Gastroesophageal sphincter (tissue), 4 donors: ENCODE data around the gene NFASC. TPM values are rescaled to one million over a fixed set of nuclear protein-coding genes. Genes with fewer than 3 reads are reported as not detected.

Experiments used
- ATAC-seq: fragments of 150-250 bp; one replicate; pipeline ENCODE4 v1.9.1; 2016; ENCODE audit warnings: mild to moderate bottlenecking, moderate library complexity
- H3K27ac ChIP-seq, 4 donors: fragments of 200-600 bp; sonication (generic) in 3 of 4; 1 replicate in 3 of 4; 2 replicates in 1 of 4; pipeline ENCODE4 v1.5.1; 2016 to 2019
- H3K27me3 ChIP-seq: fragments of 200-600 bp; sonication (generic); one replicate; pipeline ENCODE4 v1.5.1; 2019
- H3K36me3 ChIP-seq, 2 donors: fragments of 200-600 bp; sonication (generic); one replicate each; pipeline ENCODE4 v1.5.1; 2019; ENCODE audit warnings: control low read depth in 1 of 2
- H3K4me1 ChIP-seq, 3 donors: fragments of 200-600 bp; sonication (generic); 1 replicate in 2 of 3; 2 replicates in 1 of 3; pipeline ENCODE4 v1.5.1; 2016 to 2019; ENCODE audit warnings: control low read depth in 2 of 3
- H3K4me3 ChIP-seq, 2 donors: fragments of 200-600 bp; sonication (generic); one replicate each; pipeline ENCODE4 v1.5.1; 2019; ENCODE audit warnings: mild to moderate bottlenecking in 1 of 2, moderate library complexity in 1 of 2
- H3K9me3 ChIP-seq, 3 donors: fragments of 200-600 bp; sonication (generic); one replicate each; pipeline ENCODE4 v1.5.1; 2017 to 2019; ENCODE audit warnings: control low read depth in 2 of 3
- CTCF ChIP-seq, 4 experiments: fragments of 200-600 bp in 2 of 4; fragments of 450-650 bp in 2 of 4; sonication (generic) in 1 of 4; IDR thresholded peaks; one replicate each; pipeline ENCODE4 v1.5.1; 2017 to 2019; ENCODE audit warnings: antibody characterized with exemption in 4 of 4, mild to moderate bottlenecking in 2 of 4, moderate library complexity in 2 of 4
- EP300 ChIP-seq: sonication (generic); formaldehyde crosslinking; IDR thresholded peaks from one replicate; pipeline ENCODE4 v1.6.1; 2017; ENCODE audit warnings: antibody characterized with exemption, mild to moderate bottlenecking
- POLR2A ChIP-seq, 2 donors: fragments of 450-650 bp; IDR thresholded peaks; one replicate each; pipeline ENCODE4 v1.6.1; 2017; ENCODE audit warnings: antibody characterized with exemption in 2 of 2, mild to moderate bottlenecking in 2 of 2, moderate library complexity in 1 of 2
- POLR2AphosphoS5 ChIP-seq: sonication (generic); formaldehyde crosslinking; IDR thresholded peaks from one replicate; pipeline ENCODE4 v1.6.1; 2017; ENCODE audit warnings: antibody characterized with exemption
- WGBS, 2 donors: methylation state at CpG; one replicate each; pipeline ENCODE4 v1.1.5; 2018; ENCODE audit warnings: low coverage in 1 of 2; 5-methylcytosine and 5-hydroxymethylcytosine counted together
- total RNA-seq, 4 donors: library from RNA; depleted of rRNA; stranded (reverse); fragments of >200 nt; gene quantifications; one replicate each; pipeline ENCODE4 v1.1.0, GENCODE V29; 2016

The NFASC gene
- total RNA-seq, 4 donors from 2014 or later, result 39.0 to 121 (median 54.5) TPM

DNA sequence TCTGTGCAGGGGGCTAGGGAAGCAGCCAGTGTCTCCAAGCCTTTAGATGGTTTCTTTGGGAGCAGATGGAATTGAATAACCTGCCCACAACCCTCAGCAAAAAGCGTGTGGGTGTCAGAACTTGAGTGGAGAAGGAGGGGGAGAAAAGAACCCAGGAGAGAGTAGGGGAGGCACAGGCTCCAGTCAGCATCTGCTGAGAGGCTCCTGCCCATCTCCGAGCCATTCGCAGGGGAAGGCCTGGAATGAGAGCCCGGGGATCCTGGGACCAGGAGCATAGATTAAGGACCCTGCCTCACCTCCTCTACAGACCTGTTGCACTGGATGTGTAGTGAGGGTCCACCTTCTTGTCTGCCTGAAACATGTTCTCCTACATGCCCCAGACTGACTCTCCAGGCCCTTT is 197.3 kb downstream of the NFASC start:
- no peak for TF ChIP-seq POLR2AphosphoS5
- TF ChIP-seq EP300, result no peak
- no peak for TF ChIP-seq POLR2A (IDR thresholded peaks at IDR 0.05)
- TF ChIP-seq CTCF (IDR thresholded peaks at IDR 0.05), result no peak
- ATAC-seq, result no peak
- no peak overlapping the region for H3K27ac ChIP-seq
- H3K4me1 ChIP-seq, result peaks cover 0 to 12% (median 0%) of the 10 kb centered on the region in 3 donors
- WGBS, 2 donors, result 86 to 100% methylated on average over 1 to 4 of the region's 4 CpGs
- peaks cover 0 to 6% of the 10 kb centered on the region in 2 donors for H3K36me3 ChIP-seq
- H3K27me3 ChIP-seq, result no peaks in the 10 kb centered on the region
- no peak overlapping the region for H3K4me3 ChIP-seq
- H3K9me3 ChIP-seq, result no peaks in the 10 kb centered on the region

GRCh38 chr1:205068457-205069040 is 197.9 kb downstream of the NFASC start:
- H3K9me3 ChIP-seq, result no peaks in the 10 kb centered on the region
- no peak overlapping the region for H3K4me3 ChIP-seq
- no peak overlapping the region for H3K27ac ChIP-seq
- H3K27me3 ChIP-seq, result no peaks in the 10 kb centered on the region
- 0% methylated on average over 2 of the region's 2 CpGs for WGBS, 2 donors
- no peak for ATAC-seq
- TF ChIP-seq POLR2AphosphoS5 (no peak), POLR2A (IDR thresholded peaks at IDR 0.05) (no peak), EP300 (no peak), CTCF (IDR thresholded peaks at IDR 0.05) (no peak)
- peaks cover 0 to 6% of the 10 kb centered on the region in 2 donors for H3K36me3 ChIP-seq
- peaks cover 0 to 12% (median 0%) of the 10 kb centered on the region in 3 donors for H3K4me1 ChIP-seq

DNA sequence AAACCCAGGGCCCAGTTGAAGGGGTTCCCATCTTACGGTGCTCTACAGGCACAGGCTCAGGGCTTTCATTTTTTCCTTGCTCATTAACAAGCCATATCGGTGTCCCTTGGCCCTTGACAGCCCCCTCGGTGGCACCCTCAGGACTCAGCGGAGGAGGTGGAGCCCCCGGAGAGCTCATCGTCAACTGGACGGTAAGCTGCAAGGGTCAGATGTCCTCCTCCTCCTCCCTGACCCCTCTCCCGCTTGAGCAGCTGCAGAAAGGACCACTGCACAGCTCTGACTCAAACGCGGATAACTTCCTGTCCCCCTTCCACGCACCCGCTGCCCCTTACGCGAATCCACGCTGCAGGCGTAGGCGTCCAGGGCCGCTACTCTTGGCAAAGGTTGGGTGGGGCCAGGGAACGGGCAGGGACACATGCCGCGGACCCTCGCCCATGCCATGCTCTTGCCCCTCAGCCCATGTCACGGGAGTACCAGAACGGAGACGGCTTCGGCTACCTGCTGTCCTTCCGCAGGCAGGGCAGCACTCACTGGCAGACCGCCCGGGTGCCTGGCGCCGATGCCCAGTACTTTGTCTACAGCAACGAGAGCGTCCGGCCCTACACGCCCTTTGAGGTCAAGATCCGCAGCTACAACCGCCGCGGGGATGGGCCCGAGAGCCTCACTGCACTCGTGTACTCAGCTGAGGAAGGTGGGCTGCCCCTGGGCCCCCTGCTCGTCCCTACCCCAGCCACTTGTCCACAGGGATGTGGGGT is 198.9 kb downstream of the NFASC start:
- TF ChIP-seq POLR2AphosphoS5 (no peak), POLR2A (IDR thresholded peaks at IDR 0.05) (no peak), EP300 (no peak), CTCF (IDR thresholded peaks at IDR 0.05) (no peak)
- Histone ChIP-seq H3K27ac (no peak overlapping the region), H3K4me1 (peaks cover 0 to 12% (median 0%) of the 10 kb centered on the region in 3 donors), H3K36me3 (peaks cover 0 to 3% of the 10 kb centered on the region in 2 donors), H3K9me3 (no peaks in the 10 kb centered on the region), H3K27me3 (no peaks in the 10 kb centered on the region), H3K4me3 (no peak overlapping the region)
- WGBS, 2 donors, result 89 to 100% methylated on average over 1 to 9 of the region's 42 CpGs
- ATAC-seq, result no peak

DNA sequence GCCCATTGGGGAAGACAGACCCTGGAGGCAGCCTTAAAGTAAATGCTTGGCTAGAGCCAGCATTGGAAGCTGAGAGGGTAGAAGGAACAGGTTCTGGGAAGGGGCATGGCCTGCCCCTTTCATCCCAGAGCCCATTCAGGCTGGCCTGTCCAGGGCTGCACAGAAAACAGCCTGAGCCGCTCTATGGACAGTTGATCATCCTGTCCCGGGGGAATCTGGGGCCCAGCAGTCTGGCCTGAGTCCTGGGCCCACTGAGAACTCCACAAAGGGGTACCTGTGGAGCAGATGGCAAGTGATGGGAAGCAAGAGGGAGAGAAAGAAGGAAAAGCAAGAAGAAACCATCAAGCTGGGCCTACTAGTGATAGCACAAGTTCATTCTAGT is 200.4 kb downstream of the NFASC start:
- Histone ChIP-seq H3K27me3 (no peaks in the 10 kb centered on the region), H3K27ac (no peak overlapping the region), H3K4me3 (no peak overlapping the region), H3K4me1 (peaks cover 0 to 12% (median 0%) of the 10 kb centered on the region in 3 donors), H3K9me3 (no peaks in the 10 kb centered on the region), H3K36me3 (no peaks in the 10 kb centered on the region)
- TF ChIP-seq POLR2AphosphoS5 (no peak), CTCF (IDR thresholded peaks at IDR 0.05) (no peak), EP300 (no peak), POLR2A (IDR thresholded peaks at IDR 0.05) (no peak)
- WGBS, 2 donors, result 100% methylated on average over 1 to 2 of the region's 2 CpGs
- no peak for ATAC-seq

DNA sequence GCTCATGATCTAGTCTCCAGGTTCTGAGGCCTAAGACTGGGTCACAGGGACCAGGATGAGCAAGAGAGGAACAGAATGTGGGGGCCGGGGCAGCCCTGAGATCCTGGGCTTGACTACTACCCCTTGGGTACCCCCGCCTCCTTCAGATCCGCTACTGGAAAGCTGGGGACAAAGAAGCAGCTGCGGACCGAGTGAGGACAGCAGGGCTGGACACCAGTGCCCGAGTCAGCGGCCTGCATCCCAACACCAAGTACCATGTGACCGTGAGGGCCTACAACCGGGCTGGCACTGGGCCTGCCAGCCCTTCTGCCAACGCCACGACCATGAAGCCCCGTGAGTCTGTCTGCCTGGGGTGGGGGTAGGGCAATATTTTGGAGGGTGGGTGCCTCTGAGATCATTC is 201.1 kb downstream of the NFASC start:
- no peak for TF ChIP-seq EP300
- no peak for TF ChIP-seq POLR2AphosphoS5
- TF ChIP-seq POLR2A (IDR thresholded peaks at IDR 0.05), result no peak
- no peak for TF ChIP-seq CTCF (IDR thresholded peaks at IDR 0.05)
- no peak overlapping the region for H3K4me3 ChIP-seq
- H3K9me3 ChIP-seq, result no peaks in the 10 kb centered on the region
- no peaks in the 10 kb centered on the region for H3K36me3 ChIP-seq
- no peak overlapping the region for H3K27ac ChIP-seq
- ATAC-seq, result no peak
- H3K27me3 ChIP-seq, result no peaks in the 10 kb centered on the region
- peaks cover 0 to 12% (median 0%) of the 10 kb centered on the region in 3 donors for H3K4me1 ChIP-seq
- 86% methylated on average over 1 of the region's 12 CpGs; no CpG with 5 or more reads in 1 of the 2 donors for WGBS, 2 donors
